ENCODE results near the gene HDGFL1.
A peak's percentile ranks its signal among the peaks of the same experiment; 100 is the strongest.

Gene HDGFL1

DNA sequence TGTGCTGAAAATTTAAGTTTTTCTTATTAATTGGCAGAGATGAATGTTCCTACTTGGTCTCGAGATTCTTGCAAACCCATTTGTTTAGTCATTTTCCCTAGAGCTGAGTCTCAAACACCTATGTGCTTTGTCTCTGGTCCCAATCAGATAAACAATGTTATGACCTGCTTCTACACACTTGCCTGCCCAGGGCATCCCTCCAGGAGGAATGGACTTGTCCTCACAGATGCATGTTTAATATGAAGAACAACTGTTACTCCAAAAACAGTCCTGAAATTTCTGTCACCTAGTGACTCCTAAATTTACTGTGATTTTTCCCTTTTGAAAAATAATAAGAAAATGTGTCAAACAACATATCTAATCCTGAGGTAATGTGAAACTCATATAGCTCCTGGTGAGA, 43.7 kb downstream of the HDGFL1 start:
- DNase-seq (ENCODE audit: low read depth): no peak
- TF ChIP-seq, protein P1, sequence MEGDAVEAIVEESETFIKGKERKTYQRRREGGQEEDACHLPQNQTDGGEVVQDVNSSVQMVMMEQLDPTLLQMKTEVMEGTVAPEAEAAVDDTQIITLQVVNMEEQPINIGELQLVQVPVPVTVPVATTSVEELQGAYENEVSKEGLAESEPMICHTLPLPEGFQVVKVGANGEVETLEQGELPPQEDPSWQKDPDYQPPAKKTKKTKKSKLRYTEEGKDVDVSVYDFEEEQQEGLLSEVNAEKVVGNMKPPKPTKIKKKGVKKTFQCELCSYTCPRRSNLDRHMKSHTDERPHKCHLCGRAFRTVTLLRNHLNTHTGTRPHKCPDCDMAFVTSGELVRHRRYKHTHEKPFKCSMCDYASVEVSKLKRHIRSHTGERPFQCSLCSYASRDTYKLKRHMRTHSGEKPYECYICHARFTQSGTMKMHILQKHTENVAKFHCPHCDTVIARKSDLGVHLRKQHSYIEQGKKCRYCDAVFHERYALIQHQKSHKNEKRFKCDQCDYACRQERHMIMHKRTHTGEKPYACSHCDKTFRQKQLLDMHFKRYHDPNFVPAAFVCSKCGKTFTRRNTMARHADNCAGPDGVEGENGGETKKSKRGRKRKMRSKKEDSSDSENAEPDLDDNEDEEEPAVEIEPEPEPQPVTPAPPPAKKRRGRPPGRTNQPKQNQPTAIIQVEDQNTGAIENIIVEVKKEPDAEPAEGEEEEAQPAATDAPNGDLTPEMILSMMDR (IDR thresholded peaks at IDR 0.05; ENCODE audit: control insufficient read depth, insufficient read depth, low read depth, low read length, missing control alignments): no peak
- H3K4me3 ChIP-seq (ENCODE audit: control insufficient read depth, low read depth, low read length): no peak overlapping the region

DNA sequence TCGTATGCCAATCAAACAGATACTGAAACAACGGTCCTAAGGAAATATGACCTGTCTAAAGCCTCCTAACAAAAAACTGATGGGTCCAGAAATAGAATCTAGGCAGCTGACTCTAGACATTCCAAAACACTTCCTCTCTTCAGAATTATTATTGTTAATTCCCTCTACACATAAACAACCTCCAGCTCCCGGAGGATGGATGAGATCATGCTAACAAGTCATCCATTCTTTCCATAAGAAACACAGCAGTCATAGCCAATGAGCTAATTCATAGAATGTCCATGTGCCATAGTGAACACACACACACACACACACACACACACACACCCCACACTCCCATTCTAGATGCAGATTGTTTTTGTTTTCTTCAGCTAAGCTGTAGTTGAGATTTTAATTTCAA, 44.3 kb downstream of the HDGFL1 start:
- no peak overlapping the region for H3K4me3 ChIP-seq (ENCODE audit: control insufficient read depth, low read depth, low read length)
- peak; percentile 29 for DNase-seq (ENCODE audit: low read depth)
- TF ChIP-seq, protein P1 (IDR thresholded peaks at IDR 0.05; ENCODE audit: control insufficient read depth, insufficient read depth, low read depth, low read length, missing control alignments): no peak

DNA sequence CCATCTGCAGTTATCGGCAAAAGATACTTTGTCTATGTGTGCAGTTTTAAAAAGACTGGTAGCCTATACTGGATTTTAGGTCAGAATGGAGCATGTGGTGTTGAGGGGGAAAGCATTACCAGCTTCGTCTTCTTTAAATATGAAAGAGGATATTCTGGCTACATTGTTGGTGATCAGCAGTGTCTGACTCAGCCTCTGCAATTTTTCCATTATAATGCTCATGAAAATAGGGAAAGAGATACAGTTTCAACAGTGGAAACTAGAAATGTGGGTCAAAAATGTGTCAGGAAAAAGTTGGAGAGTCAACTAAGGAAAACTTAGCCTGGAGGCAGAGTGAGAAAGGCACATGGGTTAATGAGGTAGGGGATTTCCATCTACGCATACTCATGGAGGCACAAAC, 45.2 kb downstream of the HDGFL1 start:
- no peak for DNase-seq (ENCODE audit: low read depth)
- TF ChIP-seq, protein P1 (IDR thresholded peaks at IDR 0.05; ENCODE audit: control insufficient read depth, insufficient read depth, low read depth, low read length, missing control alignments): no peak
- no peak overlapping the region for H3K4me3 ChIP-seq (ENCODE audit: control insufficient read depth, low read depth, low read length)

DNA sequence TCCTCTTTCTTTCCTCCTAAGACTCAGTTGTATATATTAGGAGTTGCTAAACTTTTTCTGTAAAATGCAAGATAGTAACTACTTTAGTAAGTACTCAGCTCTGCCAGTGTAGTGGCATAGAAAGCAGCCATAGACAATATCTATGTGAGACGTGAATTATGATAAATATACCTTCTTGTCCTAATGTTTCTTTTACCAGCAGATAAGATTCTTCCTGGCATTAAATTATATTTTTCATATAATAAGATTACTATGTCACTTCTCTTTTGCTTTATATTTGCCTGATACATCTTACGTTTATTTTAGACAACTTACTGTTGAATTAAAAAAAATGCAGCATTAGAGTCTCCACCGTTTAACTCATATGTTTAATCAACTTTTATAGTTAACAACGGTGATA, 51.7 kb downstream of the HDGFL1 start:
- TF ChIP-seq, protein P1 (IDR thresholded peaks at IDR 0.05; ENCODE audit: control insufficient read depth, insufficient read depth, low read depth, low read length, missing control alignments): no peak

More for the DNA sequence above, 51.7 kb downstream of the HDGFL1 start:
- no peak overlapping the region for H3K4me3 ChIP-seq (ENCODE audit: control insufficient read depth, low read depth, low read length)
- DNase-seq (ENCODE audit: low read depth): no peak
